ENCODE results near the gene TCEANC2. TPM values are rescaled to one million over a fixed set of nuclear protein-coding genes. Genes with fewer than 3 reads are reported as not detected.

Gene TCEANC2
- total RNA-seq, 1 experiment from 2014 or later: 5.3 TPM

GRCh38 chr1:54045496-54045895 is 7.9 kb upstream of the TCEANC2 start:
- Histone ChIP-seq H2BK5ac (ENCODE audit: insufficient read length, low read length) (no peak overlapping the region), H2BK12ac (ENCODE audit: insufficient read length, low read depth, low read length) (no peak overlapping the region), H3T11ph (ENCODE audit: low read length) (no peak overlapping the region), H3K4ac (ENCODE audit: low read depth, low read length) (no peak overlapping the region), H2BK20ac (ENCODE audit: low read depth, low read length, poor library complexity, severe bottlenecking) (peak overlapping the region; percentile 6), H3K4me1 (ENCODE audit: insufficient read depth, low read length) (no peaks in the 10 kb centered on the region), H3K56ac (ENCODE audit: insufficient read length, low read depth, low read length) (no peak overlapping the region), H4K8ac (replicated peaks; ENCODE audit: insufficient read length, low read depth, low read length) (no peak overlapping the region), H4K5ac (ENCODE audit: insufficient read length, low read depth, low read length) (no peak overlapping the region), H2AFZ (ENCODE audit: low read length) (no peak overlapping the region), H3K27me3 (ENCODE audit: insufficient read depth, low read length) (no peaks in the 10 kb centered on the region), H3K79me1 (ENCODE audit: insufficient read depth, low read depth, low read length, poor library complexity, severe bottlenecking) (peaks cover 1% of the 10 kb centered on the region), H4K20me1 (ENCODE audit: control insufficient read depth, insufficient read depth, insufficient read length) (no peaks in the 10 kb centered on the region), H3K18ac (ENCODE audit: insufficient read length, low read depth, low read length) (no peak overlapping the region), H3K27ac (ENCODE audit: insufficient read length, low read depth, low read length) (no peak overlapping the region), H3K14ac (ENCODE audit: insufficient read depth, low read length) (no peak overlapping the region), H4K91ac (ENCODE audit: insufficient read length, low read depth, low read length) (no peak overlapping the region), H3K23me2 (ENCODE audit: insufficient read length, low read depth, low read length, poor library complexity, severe bottlenecking) (no peaks in the 10 kb centered on the region), H3K79me2 (ENCODE audit: insufficient read depth, low read length) (peaks cover 5% of the 10 kb centered on the region; the same call in 1 of the 2 replicates), H3K9ac (ENCODE audit: extremely low read depth, insufficient read length, low read length) (no peak overlapping the region), H3K9me3 (ENCODE audit: control insufficient read depth, low read depth, low read length) (no peaks in the 10 kb centered on the region), H2AK5ac (ENCODE audit: insufficient read length, low read length) (no peak overlapping the region), H2BK120ac (ENCODE audit: low read depth, low read length, poor library complexity, severe bottlenecking) (no peak overlapping the region), H3K4me2 (ENCODE audit: insufficient read depth, insufficient read length, low read length) (no peak overlapping the region), H3K23ac (ENCODE audit: insufficient read length, low read depth, low read length) (no peak overlapping the region), H2BK15ac (ENCODE audit: low read depth, low read length) (no peak overlapping the region)
- no CpG with 5 or more reads among the region's 2 CpGs for WGBS (ENCODE audit: extremely low coverage, insufficient read length, low lambda C conversion rate)
- Mint-ChIP-seq H3K9me3 (no peaks in the 10 kb centered on the region), H3K27me3 (ENCODE audit: low read depth) (no peaks in the 10 kb centered on the region), H3K4me1 (no peaks in the 10 kb centered on the region), H3K27ac (no peak overlapping the region), H3K4me3 (no peak overlapping the region), H3K36me3 (ENCODE audit: insufficient read depth in 1 of 3, low read depth in 3 of 3) (peaks cover 9 to 28% (median 24%) of the 10 kb centered on the region in 3 experiments; a peak in 5 of 7 replicates)
- TF ChIP-seq CTCF (conservative IDR thresholded peaks at IDR 0.05): no peak
- no peak for DNase-seq
